GM18907 (cell line): ENCODE results near the gene CLCN7.
"Not testable (repeated sequence)": the region's sequence is repeated elsewhere in the genome, so short reads cannot be mapped to it uniquely, and the experiment has no call there.

Experiments
- ATAC-seq: cut with Tn5 transposase; IDR thresholded peaks from one replicate; pipeline ENCODE4 v1.9.1; 2021; ENCODE audit warnings: mild to moderate bottlenecking, moderate library complexity; ENCODE audit not compliant: unreplicated experiment

CLCN7 gene

DNA sequence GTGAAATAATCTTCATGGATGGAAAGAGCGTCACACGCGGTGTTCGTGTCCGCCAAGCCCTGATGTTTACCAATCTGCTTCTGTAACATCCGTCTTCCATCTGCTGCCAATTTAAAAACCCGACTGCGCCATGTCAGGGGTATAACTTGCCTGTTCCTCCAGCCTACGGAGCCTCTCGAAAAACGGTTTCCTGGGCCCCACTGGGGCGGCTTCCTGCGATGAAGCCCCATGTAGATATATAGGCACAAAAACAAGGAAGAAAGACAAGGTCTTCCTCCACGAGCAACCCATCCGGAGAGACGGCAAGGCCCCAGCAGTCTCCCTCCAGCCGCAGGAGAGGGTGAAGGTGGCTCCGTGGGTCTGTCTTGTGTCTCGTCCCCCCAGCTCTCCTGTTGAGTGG lies 13.8 kb upstream of the CLCN7 start, which contains the start of gene PTX4:
Gene PTX4 (minus strand): TSS at position 326 of the 400 bp plus-strand sequence. CDS start 35 bp downstream, at position 291.
- no peak for ATAC-seq

DNA sequence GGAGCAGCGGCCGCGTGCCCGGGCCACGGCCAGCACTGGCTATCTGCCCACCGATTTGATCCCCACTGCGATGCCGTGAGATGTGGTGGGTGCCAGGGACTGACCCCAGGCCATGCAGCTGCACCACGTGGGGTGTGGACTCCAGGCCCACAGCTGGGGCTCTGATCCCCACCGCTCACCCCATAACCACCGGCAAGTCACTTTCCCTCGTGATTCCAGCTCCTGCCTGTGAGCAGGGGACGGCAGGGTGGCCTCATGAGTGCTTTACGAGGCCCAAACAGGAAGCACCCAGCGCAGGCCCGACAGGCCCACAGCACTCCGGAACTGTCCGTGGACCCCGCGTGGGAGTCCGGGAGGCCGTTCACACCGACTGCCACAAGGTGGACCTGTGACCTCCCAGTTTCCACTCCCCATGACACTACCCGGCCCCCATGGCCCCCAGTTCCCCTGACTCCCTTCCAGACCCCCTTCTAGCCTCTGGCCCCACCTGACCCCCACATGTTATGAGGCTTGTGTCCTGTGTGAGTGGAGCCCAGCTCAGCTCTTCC lies 13.3 kb upstream of the CLCN7 start:
- no peak for ATAC-seq

DNA sequence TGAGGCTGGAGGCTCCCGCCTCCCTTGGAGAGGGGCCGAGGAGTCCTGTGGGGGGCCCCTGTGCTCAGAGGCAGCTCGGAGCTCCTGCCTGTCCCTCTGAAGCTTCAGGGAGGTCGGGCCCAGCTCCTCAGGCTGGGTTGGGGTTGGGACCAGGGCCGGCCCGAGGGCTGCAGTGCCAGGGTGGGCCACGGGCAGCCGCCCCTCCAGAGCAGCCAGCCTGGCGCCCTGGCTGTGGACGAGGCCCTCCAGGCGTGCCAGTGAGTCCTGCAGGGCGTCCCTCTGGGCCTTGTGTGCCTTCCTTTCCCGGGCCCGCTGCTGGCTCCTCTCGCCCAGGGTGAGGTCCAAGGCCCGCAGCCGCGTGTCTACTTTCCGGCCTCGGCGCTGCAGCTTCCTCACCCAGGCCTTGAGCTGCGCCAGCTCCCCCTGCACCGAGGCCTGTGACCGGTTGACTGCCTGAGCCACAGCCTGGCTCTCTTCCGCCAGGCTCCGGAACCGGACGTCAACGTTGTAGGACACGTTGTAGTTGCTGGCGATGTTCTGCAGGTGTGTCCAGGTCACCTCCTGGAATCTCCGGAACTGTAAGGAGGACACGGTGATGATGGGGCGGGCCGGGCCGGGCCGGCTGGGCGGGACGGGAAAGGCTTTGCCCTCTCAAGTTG lies 12.7 kb upstream of the CLCN7 start:
- ATAC-seq: no peak

DNA sequence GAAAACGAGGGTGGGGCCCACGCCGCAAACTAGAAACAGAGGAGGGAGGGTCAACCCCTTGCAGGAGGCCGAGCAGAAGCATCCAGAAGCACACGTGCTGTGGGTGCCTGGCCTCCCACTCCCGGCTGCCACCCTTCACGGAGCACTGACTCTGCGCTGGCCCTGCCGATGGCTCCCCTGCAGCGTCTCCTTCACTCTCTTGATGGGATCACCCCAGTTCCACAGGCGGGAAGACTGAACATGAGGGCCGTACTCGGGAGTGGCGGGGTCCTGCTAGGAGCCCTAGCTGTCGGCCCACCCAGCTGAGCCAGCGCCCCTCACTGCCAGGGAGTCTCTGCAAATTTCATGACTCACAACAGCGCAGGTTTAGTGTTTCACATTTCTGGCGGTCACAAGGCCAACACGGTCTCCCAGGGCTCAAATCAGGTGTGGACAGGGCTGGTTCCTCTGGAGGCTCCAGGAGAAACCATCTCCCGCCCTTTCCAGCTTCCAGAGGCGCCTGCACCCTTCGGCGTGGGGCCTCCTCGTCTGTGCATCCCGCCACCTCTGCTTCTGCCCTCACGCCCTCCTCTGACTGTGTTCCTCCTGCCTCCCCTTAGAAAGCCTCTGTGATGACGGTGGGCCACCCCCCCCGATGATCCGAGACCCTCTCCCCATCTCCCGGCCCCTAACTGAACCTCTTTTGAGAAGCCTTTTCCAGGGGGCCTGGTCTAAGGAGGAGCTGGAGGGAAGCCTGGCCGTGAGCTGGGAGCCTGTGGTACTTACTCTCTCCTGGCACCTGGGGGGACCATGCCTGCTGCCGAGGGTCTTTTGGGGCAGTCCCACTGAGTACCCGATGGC lies 11.9 kb upstream of the CLCN7 start:
- ATAC-seq: no peak

GRCh38 chr16:1485847-1486496 lies 11.1 kb upstream of the CLCN7 start:
- ATAC-seq: no peak

DNA sequence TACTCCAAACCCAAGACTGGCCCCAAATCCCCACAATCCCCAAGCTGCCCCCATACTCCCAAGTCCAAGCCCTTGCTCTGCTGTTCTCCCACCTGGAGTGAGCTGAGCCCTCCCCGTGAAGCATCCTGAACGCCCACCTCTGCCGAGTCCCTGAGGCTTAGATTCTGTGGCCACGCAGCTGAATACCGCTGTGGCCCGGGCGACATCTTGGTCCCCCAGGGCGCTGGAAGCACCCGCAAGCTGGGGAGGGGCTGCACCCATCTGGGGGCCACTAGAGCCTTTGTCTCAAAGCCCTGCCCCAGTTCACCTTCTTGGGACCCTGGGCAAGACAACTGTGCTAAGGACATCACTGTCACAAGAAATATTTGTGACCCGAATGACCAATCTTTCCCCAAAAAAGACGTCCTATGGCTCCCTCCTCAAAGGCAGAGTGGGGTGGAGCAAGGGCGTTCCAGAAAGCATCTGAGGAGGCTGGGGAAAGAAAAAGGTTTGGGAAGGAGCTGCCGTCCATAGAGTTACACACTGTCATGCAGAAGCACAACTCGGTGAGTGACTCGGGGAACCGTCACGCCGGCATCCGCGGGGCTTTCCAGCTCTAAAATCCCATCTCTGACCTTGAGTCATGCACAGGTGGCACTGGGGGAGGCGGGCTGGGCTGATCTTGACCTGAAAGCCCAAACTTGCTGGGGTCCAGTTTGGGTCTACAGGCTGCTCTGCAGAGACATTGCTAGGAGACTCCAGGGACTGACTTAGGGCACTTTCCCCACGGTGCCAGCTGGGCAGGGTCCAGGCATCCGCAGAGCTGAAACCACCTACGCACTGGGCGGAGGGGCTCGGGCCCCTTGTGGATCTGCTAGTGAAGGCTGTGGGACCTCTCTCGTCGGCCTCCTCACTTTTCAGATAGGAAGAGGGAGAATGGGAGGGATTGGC lies 7.3 kb upstream of the CLCN7 start:
- ATAC-seq: no peak

- ATAC-seq: not testable (repeated sequence)
Measured at GRCh38 chr16:1478937-1479336, 4.1 kb upstream of the CLCN7 start.

GRCh38 chr16:1477033-1477432 lies 2.2 kb upstream of the CLCN7 start:
- no peak for ATAC-seq

DNA sequence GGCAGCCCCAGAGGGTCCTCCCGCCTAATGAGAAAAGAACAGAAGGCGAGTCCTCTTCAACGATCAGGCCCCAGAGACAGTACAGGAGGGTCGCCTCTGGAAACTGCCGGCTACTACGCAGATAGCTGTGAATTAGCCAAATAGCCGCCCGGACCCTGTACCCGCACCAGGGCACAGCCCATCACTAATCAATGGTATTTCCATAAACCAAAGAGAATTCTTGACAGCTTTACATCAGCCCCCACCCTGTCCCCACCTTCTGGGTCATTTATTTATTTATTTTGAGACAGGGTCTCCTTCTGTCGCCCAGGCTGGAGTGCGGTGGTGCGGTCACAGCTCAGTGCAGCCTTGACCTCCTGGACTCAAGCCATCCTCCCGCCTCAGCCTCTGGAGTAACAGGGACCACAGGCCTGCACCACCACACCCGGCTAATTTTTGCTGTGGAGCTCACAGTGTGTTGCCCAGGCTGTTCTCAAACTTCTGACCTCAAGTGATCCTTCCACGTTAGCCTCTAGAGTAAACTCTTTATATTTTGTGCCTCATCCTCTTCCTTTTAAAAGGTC lies 805 bp upstream of the CLCN7 start:
- no peak for ATAC-seq

- ATAC-seq: peak; percentile 22
Measured at GRCh38 chr16:1474082-1474795, 589 bp downstream of the CLCN7 start.

GRCh38 chr16:1472974-1473373 lies 1.9 kb downstream of the CLCN7 start:
- no peak for ATAC-seq

GRCh38 chr16:1471569-1472194 lies 3.1 kb downstream of the CLCN7 start:
- ATAC-seq: no peak

DNA sequence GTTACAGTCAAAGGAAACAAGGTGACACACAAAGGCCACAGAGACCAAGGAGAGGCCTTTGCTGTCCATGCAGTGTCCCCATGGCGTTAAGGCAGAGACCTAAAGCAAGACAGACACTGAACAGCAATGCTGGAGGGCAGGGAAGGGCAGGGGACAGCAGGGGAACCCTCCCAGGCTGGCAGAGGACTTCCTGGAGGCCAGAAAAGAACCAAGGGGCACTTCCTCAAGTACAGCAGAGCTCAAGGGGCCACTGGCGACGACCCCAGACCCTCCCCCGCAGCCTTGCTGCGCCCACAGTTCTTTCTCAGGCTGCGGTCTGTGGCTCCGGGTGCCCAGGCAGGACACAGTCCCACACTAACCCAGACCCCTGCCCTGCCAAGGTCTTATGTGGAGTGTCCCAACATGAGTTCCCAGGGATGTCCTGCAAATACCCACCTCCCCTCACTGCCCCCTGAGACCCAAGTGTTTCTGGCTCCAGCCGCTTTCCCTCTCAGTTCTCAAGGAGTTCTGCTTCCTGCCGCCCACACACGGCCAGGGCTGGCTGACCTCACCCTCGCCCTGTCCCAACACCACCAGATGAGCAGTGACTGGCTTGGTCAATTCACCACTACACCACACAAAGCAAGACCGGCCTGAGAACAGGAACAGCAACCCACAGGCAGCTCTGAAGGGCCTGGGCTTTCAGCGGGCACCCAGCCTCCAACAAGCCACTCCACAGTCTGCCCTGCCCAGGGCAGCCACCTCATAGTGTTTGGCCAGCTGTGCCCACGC lies 4.2 kb downstream of the CLCN7 start:
- ATAC-seq: no peak

GRCh38 chr16:1469693-1470201 lies 5.1 kb downstream of the CLCN7 start:
- ATAC-seq: no peak

- not testable (repeated sequence) for ATAC-seq
Measured at GRCh38 chr16:1469141-1469540, 5.7 kb downstream of the CLCN7 start.

- no peak for ATAC-seq
Measured at GRCh38 chr16:1468426-1468810, 6.4 kb downstream of the CLCN7 start.

- no peak for ATAC-seq
Measured at GRCh38 chr16:1466968-1467521, 7.8 kb downstream of the CLCN7 start.

GRCh38 chr16:1466054-1466453 lies 8.8 kb downstream of the CLCN7 start:
- ATAC-seq: no peak
